Vagina (tissue), 2 donors: ENCODE results near the gene CHN2.

ENCODE experiments used
- CTCF ChIP-seq, 3 experiments: fragments of 450-650 bp in 2 of 3; fragments of 200-600 bp in 1 of 3; sonication (generic) in 1 of 3; IDR thresholded peaks; one replicate each; pipeline ENCODE4 v1.5.1; 2017 to 2019; ENCODE audit warnings: antibody characterized with exemption in 3 of 3, mild to moderate bottlenecking in 2 of 3, moderate library complexity in 2 of 3
- POLR2A ChIP-seq, 2 donors: fragments of 450-650 bp; IDR thresholded peaks; one replicate each; pipeline ENCODE4 v1.6.1; 2017; ENCODE audit warnings: antibody characterized with exemption in 2 of 2, mild to moderate bottlenecking in 2 of 2, moderate library complexity in 2 of 2
- POLR2AphosphoS5 ChIP-seq, 2 donors: sonication (generic); formaldehyde crosslinking; IDR thresholded peaks; one replicate each; pipeline ENCODE4 v1.9.0; 2017; ENCODE audit warnings: antibody characterized with exemption in 2 of 2, mild to moderate bottlenecking in 2 of 2, low read depth in 1 of 2; ENCODE audit not compliant: insufficient read depth in 1 of 2

- no peak for TF ChIP-seq POLR2AphosphoS5 (IDR thresholded peaks at IDR 0.05; ENCODE audit: insufficient read depth in 1 of 2, low read depth in 1 of 2)
- no peak for TF ChIP-seq CTCF (IDR thresholded peaks at IDR 0.05)
- no peak for TF ChIP-seq POLR2A (IDR thresholded peaks at IDR 0.05)
Measured at GRCh38 chr7:29231671-29232232, 37.2 kb downstream of the CHN2 start.
